A673 (cell line): ENCODE measurements around the gene PTGFRN. TPM values are rescaled to one million over a fixed set of nuclear protein-coding genes. Genes with fewer than 3 reads are reported as not detected.
"Not testable (repeated sequence)": the region's sequence is repeated elsewhere in the genome, so short reads cannot be mapped to it uniquely, and the experiment has no call there.

Experiments
- BruUV-seq: library from RNA; stranded (reverse); fragments of 400-500 nt; replicated peaks from 2 replicates; lab custom pipeline; 2021; lab: Mats Ljungman, UMichigan
- CTCF ChIA-PET: fragments of 300-600 bp; sonication (Branson Sonifier 250); formaldehyde crosslinking; loops from one replicate; lab custom pipeline; 2022; ENCODE audit warnings: antibody characterized with exemption; lab: Charles Lee
- POLR2A ChIA-PET: fragments of 300-600 bp; sonication (Branson Sonifier 250); formaldehyde crosslinking; loops from one replicate; lab custom pipeline; 2022; ENCODE audit warnings: antibody characterized with exemption; ENCODE audit not compliant: low non-redundant PET; lab: Charles Lee
- DNase-seq: peaks from one replicate; pipeline ENCODE4 v3.0.0-alpha.2; 2015; ENCODE audit warnings: low spot score
- H3K27ac ChIP-seq: fragments of 200-600 bp; sonication (generic); 2 replicates; pipeline ENCODE4 v1.5.1; 2016; ENCODE audit warnings: mixed run types, low read depth, mild to moderate bottlenecking, mixed read lengths, antibody characterized with exemption, low read length; ENCODE audit not compliant: poor library complexity, severe bottlenecking
- H3K27me3 ChIP-seq: fragments of 200-600 bp; sonication (generic); replicated peaks from 2 replicates; pipeline ENCODE4 v1.6.1; 2017; ENCODE audit warnings: mixed run types, low read depth, mild to moderate bottlenecking, mixed read lengths, antibody characterized with exemption, low read length; ENCODE audit not compliant: insufficient read depth, poor library complexity
- H3K36me3 ChIP-seq: fragments of 200-600 bp; sonication (generic); 2 replicates; pipeline ENCODE4 v1.6.1; 2016; ENCODE audit warnings: mixed run types, mild to moderate bottlenecking, mixed read lengths, antibody characterized with exemption, low read length; ENCODE audit not compliant: insufficient read depth, poor library complexity, severe bottlenecking
- H3K4me1 ChIP-seq: fragments of 200-600 bp; sonication (generic); 2 replicates; pipeline ENCODE4 v1.6.1; 2017; ENCODE audit warnings: mixed run types, mild to moderate bottlenecking, mixed read lengths, antibody characterized with exemption, low read length; ENCODE audit not compliant: insufficient read depth, poor library complexity, severe bottlenecking
- H3K4me3 ChIP-seq: fragments of 200-600 bp; sonication (generic); 2 replicates; pipeline ENCODE4 v1.5.1; 2016; ENCODE audit warnings: low read depth, mixed run types, mild to moderate bottlenecking, mixed read lengths, low read length; ENCODE audit not compliant: poor library complexity, severe bottlenecking
- H3K9me3 ChIP-seq: fragments of 200-600 bp; sonication (generic); 2 replicates; pipeline ENCODE4 v1.6.1; 2016; ENCODE audit warnings: mixed run types, low read depth, mild to moderate bottlenecking, mixed read lengths, antibody characterized with exemption, low read length; ENCODE audit not compliant: poor library complexity, severe bottlenecking
- CTCF ChIP-seq: fragments of 300-800, 200-600 bp; sonication (generic); conservative IDR thresholded peaks from 2 replicates; pipeline ENCODE4 v1.5.1; 2017; ENCODE audit warnings: low read depth, mild to moderate bottlenecking, antibody characterized with exemption, low read length, moderate library complexity, mixed read lengths
- EZH2 ChIP-seq: fragments of 200-600 bp; sonication (generic); IDR thresholded peaks from 2 replicates; pipeline ENCODE4 v1.6.1; 2017; ENCODE audit warnings: borderline replicate concordance, low read depth, mild to moderate bottlenecking, mixed read lengths, antibody characterized with exemption, low read length; ENCODE audit not compliant: poor library complexity, severe bottlenecking
- intact Hi-C: fragments of 100-400 bp; cut with micrococcal nuclease; formaldehyde crosslinking; loops from one replicate; pipeline ENCODE4 v1.10.0; 2022; ENCODE audit not compliant: unreplicated experiment
- total RNA-seq: library from RNA; stranded (reverse); gene quantifications from 2 replicates; pipeline ENCODE4 v1.2.3, GENCODE V29; 2021

PTGFRN gene
- total RNA-seq, 1 experiment from 2014 or later, result 29.5 TPM

DNA sequence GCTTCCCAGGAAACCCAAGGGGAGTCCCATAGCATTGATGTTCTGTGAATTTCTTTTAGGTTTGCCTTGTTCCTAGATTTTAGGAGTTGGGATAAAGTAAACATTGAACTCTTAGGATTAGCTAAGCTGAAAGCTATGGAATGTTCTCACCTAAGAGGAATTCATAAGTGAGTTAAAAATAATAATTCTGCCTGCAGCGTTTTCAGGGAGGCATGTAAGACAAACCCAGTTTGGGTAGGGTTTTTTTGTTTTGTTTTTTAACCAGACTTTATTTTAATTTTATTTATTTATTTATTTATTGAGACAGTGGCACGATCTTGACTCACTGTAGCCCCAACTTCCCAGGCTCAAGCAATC is 62.9 kb downstream of the PTGFRN start:
- Histone ChIP-seq H3K9me3 (no peaks in the 10 kb centered on the region), H3K4me1 (no peaks in the 10 kb centered on the region), H3K36me3 (peaks cover 4% of the 10 kb centered on the region), H3K27me3 (no peaks in the 10 kb centered on the region), H3K4me3 (no peak overlapping the region), H3K27ac (no peak overlapping the region)
- intact Hi-C loops, result no loop called here
- POLR2A ChIA-PET, result no interaction called here
- BruUV-seq, result no TSS peak
- no peak for TF ChIP-seq EZH2
- TF ChIP-seq CTCF, result no peak
- no peak for DNase-seq
- CTCF ChIA-PET, result no interaction called here

GRCh38 chr1:116980309-116980708 is 70.6 kb downstream of the PTGFRN start:
- H3K27me3 ChIP-seq, H3K4me1 ChIP-seq, BruUV-seq, H3K36me3 ChIP-seq, intact Hi-C loops, CTCF ChIA-PET, H3K9me3 ChIP-seq, POLR2A ChIA-PET, H3K27ac ChIP-seq, DNase-seq, H3K4me3 ChIP-seq: not testable (repeated sequence)

GRCh38 chr1:116981521-116982037 is 71.9 kb downstream of the PTGFRN start:
- no peak for DNase-seq
- POLR2A ChIA-PET, result no interaction called here
- Histone ChIP-seq H3K27me3 (no peaks in the 10 kb centered on the region), H3K9me3 (no peaks in the 10 kb centered on the region), H3K4me1 (no peaks in the 10 kb centered on the region), H3K4me3 (no peak overlapping the region), H3K27ac (no peak overlapping the region), H3K36me3 (no peaks in the 10 kb centered on the region)
- CTCF ChIA-PET, result no interaction called here
- intact Hi-C loops, result no loop called here
- TF ChIP-seq CTCF (no peak), EZH2 (no peak)
- no TSS peak for BruUV-seq

DNA sequence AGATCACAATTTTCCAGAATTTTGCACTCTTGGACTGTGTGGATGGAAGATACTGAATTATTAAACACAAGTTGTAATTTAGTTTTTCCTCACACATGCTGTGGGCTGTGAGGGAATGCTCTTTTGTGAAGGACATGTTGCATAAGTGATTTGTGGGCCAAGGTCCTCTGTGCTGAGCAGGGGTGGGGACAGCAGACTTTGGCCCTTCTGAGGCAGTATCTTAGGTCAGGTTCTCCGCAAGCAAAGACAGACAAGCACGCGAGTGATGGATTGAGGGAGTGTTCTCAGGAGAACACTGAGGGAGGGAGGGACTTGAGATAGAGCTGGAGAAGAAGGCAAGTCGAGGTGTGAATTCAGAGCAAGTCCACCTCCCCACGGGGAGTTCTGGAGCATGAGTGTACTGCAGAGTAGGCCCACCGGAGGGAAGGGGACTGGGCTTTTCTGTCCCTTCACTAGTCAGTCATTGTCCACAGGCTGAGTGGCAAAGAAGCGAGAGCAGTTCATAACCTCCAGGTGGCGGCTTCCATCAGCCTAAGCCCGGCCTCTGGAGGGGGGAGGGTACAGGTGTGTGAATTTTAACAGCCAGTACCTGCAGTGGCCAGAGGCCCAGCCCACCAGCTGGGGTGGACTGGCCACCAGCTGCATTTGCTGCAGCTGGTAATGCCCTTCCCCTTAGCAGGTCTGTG is 72.7 kb downstream of the PTGFRN start:
- Histone ChIP-seq H3K27me3 (no peaks in the 10 kb centered on the region), H3K4me3 (no peak overlapping the region), H3K27ac (no peak overlapping the region), H3K9me3 (no peaks in the 10 kb centered on the region), H3K4me1 (no peaks in the 10 kb centered on the region), H3K36me3 (no peaks in the 10 kb centered on the region)
- ChIA-PET POLR2A (no interaction called here), CTCF (no interaction called here)
- TF ChIP-seq EZH2 (no peak), CTCF (no peak)
- intact Hi-C loops, result no loop called here
- BruUV-seq, result no TSS peak
- DNase-seq, result no peak
